K562 (cell line): ENCODE measurements around the gene PPT2.

Source experiments
- FOXJ2 ChIP-seq: fragments of 200-800 bp; sonication (Bioruptor generic); IDR thresholded peaks from 2 replicates; pipeline ENCODE4 v1.6.1; 2016; ENCODE audit warnings: missing genetic modification characterization, missing compliant biosample characterization
- MXI1 ChIP-seq: IDR thresholded peaks from 2 replicates; pipeline ENCODE4 v1.6.1; 2011; ENCODE audit warnings: low read depth, mild to moderate bottlenecking, improper control_type of control experiment, low read length
- PHB2 ChIP-seq: fragments of 450-650 bp; IDR thresholded peaks from 2 replicates; pipeline ENCODE4 v1.6.1; 2017; ENCODE audit warnings: low read depth
- TBP ChIP-seq: optimal IDR thresholded peaks from 2 replicates; pipeline ENCODE3; 2011; ENCODE audit warnings: low read depth, low read length, improper control_type of control experiment
- ZNF282 ChIP-seq: sonication (generic); formaldehyde crosslinking; IDR thresholded peaks from 2 replicates; pipeline ENCODE4 v1.8.1; 2023; ENCODE audit warnings: missing genetic modification reagents
- TF ChIP-seq, protein P1 (sequence below), 3 experiments: IDR thresholded peaks in 2 of 3; conservative IDR thresholded peaks in 1 of 3; 2 replicates each; pipeline ENCODE4 v1.5.1; 2011 to 2012; ENCODE audit warnings: low read length in 3 of 3, mild to moderate bottlenecking in 3 of 3, control low read depth in 2 of 3, improper control_type of control experiment in 1 of 3, inconsistent platforms in 1 of 3, low read depth in 1 of 3, mixed read lengths in 1 of 3, moderate library complexity in 1 of 3; ENCODE audit not compliant: insufficient read depth in 2 of 3
- TF ChIP-seq, protein P2 (sequence below): sonication (generic); formaldehyde crosslinking; IDR thresholded peaks from 2 replicates; pipeline ENCODE4 v1.9.0; 2022; ENCODE audit warnings: mild to moderate bottlenecking, missing genetic modification reagents

GRCh38 chr6:32163559-32164258, 9.8 kb downstream of the PPT2 start:
- TF ChIP-seq FOXJ2 (tag) = no peak
- TF ChIP-seq, protein P1, sequence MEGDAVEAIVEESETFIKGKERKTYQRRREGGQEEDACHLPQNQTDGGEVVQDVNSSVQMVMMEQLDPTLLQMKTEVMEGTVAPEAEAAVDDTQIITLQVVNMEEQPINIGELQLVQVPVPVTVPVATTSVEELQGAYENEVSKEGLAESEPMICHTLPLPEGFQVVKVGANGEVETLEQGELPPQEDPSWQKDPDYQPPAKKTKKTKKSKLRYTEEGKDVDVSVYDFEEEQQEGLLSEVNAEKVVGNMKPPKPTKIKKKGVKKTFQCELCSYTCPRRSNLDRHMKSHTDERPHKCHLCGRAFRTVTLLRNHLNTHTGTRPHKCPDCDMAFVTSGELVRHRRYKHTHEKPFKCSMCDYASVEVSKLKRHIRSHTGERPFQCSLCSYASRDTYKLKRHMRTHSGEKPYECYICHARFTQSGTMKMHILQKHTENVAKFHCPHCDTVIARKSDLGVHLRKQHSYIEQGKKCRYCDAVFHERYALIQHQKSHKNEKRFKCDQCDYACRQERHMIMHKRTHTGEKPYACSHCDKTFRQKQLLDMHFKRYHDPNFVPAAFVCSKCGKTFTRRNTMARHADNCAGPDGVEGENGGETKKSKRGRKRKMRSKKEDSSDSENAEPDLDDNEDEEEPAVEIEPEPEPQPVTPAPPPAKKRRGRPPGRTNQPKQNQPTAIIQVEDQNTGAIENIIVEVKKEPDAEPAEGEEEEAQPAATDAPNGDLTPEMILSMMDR (IDR thresholded peaks at IDR 0.05 in 2 of 3, conservative IDR thresholded peaks at IDR 0.05 in 1 of 3; ENCODE audit: insufficient read depth in 2 of 3, low read depth in 1 of 3, low read length in 3 of 3) = no peak
- TF ChIP-seq, protein P2, sequence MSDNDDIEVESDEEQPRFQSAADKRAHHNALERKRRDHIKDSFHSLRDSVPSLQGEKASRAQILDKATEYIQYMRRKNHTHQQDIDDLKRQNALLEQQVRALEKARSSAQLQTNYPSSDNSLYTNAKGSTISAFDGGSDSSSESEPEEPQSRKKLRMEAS (CRISPR knock-in tag) = no peak
- TF ChIP-seq TBP = no peak
- no peak for TF ChIP-seq PHB2
- no peak for TF ChIP-seq MXI1
- no peak for TF ChIP-seq ZNF282
